HG02840 (cell line): Measurements from ENCODE around the gene ZBTB44.
A peak's percentile ranks its signal among the peaks of the same experiment; 100 is the strongest.
"Not testable (repeated sequence)": the region's sequence is repeated elsewhere in the genome, so short reads cannot be mapped to it uniquely, and the experiment has no call there.

Experiments
- ATAC-seq: cut with Tn5 transposase; IDR thresholded peaks from one replicate; pipeline ENCODE4 v1.9.1; 2021; ENCODE audit warnings: mild to moderate bottlenecking, moderate library complexity, moderate number of reproducible peaks; ENCODE audit not compliant: unreplicated experiment, low FRiP score

Gene ZBTB44

GRCh38 chr11:130202009-130202817 lies 112.5 kb downstream of the ZBTB44 start:
- no peak for ATAC-seq

GRCh38 chr11:130201026-130201425 lies 113.7 kb downstream of the ZBTB44 start:
- no peak for ATAC-seq

GRCh38 chr11:130199792-130200191 lies 114.9 kb downstream of the ZBTB44 start:
- no peak for ATAC-seq

GRCh38 chr11:130198964-130199363 lies 115.8 kb downstream of the ZBTB44 start:
- ATAC-seq = no peak

- no peak for ATAC-seq
Observed at GRCh38 chr11:130198292-130198691, 116.4 kb downstream of the ZBTB44 start.

GRCh38 chr11:130197386-130198035 lies 117.2 kb downstream of the ZBTB44 start:
- no peak for ATAC-seq

GRCh38 chr11:130194241-130195023 lies 120.3 kb downstream of the ZBTB44 start:
- ATAC-seq = no peak

- not testable (repeated sequence) for ATAC-seq
Observed at GRCh38 chr11:130193551-130193950, 121.2 kb downstream of the ZBTB44 start.

- no peak for ATAC-seq
Observed at GRCh38 chr11:130192845-130193267, 121.9 kb downstream of the ZBTB44 start.

- ATAC-seq = no peak
Observed at GRCh38 chr11:130191896-130192295, 122.8 kb downstream of the ZBTB44 start.

- no peak for ATAC-seq
Observed at GRCh38 chr11:130190371-130190881, 124.3 kb downstream of the ZBTB44 start.

- no peak for ATAC-seq
Observed at GRCh38 chr11:130189492-130190210, 125.1 kb downstream of the ZBTB44 start.

- no peak for ATAC-seq
Observed at GRCh38 chr11:130188585-130189347, 126.0 kb downstream of the ZBTB44 start.

- no peak for ATAC-seq
Observed at GRCh38 chr11:130188047-130188446, 126.7 kb downstream of the ZBTB44 start.

- no peak for ATAC-seq
Observed at GRCh38 chr11:130187096-130187495, 127.6 kb downstream of the ZBTB44 start.

GRCh38 chr11:130183878-130184610 lies 130.7 kb downstream of the ZBTB44 start:
- ATAC-seq = no peak

GRCh38 chr11:130181295-130182272 lies 133.1 kb downstream of the ZBTB44 start:
- peak; percentile 48 for ATAC-seq

GRCh38 chr11:130180896-130181294 lies 133.8 kb downstream of the ZBTB44 start:
- no peak for ATAC-seq
